ENCODE measurements around the gene CNTRL.
"Not testable (repeated sequence)": the region's sequence is repeated elsewhere in the genome, so short reads cannot be mapped to it uniquely, and the experiment has no call there.

Gene CNTRL, protein sequence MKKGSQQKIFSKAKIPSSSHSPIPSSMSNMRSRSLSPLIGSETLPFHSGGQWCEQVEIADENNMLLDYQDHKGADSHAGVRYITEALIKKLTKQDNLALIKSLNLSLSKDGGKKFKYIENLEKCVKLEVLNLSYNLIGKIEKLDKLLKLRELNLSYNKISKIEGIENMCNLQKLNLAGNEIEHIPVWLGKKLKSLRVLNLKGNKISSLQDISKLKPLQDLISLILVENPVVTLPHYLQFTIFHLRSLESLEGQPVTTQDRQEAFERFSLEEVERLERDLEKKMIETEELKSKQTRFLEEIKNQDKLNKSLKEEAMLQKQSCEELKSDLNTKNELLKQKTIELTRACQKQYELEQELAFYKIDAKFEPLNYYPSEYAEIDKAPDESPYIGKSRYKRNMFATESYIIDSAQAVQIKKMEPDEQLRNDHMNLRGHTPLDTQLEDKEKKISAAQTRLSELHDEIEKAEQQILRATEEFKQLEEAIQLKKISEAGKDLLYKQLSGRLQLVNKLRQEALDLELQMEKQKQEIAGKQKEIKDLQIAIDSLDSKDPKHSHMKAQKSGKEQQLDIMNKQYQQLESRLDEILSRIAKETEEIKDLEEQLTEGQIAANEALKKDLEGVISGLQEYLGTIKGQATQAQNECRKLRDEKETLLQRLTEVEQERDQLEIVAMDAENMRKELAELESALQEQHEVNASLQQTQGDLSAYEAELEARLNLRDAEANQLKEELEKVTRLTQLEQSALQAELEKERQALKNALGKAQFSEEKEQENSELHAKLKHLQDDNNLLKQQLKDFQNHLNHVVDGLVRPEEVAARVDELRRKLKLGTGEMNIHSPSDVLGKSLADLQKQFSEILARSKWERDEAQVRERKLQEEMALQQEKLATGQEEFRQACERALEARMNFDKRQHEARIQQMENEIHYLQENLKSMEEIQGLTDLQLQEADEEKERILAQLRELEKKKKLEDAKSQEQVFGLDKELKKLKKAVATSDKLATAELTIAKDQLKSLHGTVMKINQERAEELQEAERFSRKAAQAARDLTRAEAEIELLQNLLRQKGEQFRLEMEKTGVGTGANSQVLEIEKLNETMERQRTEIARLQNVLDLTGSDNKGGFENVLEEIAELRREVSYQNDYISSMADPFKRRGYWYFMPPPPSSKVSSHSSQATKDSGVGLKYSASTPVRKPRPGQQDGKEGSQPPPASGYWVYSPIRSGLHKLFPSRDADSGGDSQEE (N-terminal part only)

DNA sequence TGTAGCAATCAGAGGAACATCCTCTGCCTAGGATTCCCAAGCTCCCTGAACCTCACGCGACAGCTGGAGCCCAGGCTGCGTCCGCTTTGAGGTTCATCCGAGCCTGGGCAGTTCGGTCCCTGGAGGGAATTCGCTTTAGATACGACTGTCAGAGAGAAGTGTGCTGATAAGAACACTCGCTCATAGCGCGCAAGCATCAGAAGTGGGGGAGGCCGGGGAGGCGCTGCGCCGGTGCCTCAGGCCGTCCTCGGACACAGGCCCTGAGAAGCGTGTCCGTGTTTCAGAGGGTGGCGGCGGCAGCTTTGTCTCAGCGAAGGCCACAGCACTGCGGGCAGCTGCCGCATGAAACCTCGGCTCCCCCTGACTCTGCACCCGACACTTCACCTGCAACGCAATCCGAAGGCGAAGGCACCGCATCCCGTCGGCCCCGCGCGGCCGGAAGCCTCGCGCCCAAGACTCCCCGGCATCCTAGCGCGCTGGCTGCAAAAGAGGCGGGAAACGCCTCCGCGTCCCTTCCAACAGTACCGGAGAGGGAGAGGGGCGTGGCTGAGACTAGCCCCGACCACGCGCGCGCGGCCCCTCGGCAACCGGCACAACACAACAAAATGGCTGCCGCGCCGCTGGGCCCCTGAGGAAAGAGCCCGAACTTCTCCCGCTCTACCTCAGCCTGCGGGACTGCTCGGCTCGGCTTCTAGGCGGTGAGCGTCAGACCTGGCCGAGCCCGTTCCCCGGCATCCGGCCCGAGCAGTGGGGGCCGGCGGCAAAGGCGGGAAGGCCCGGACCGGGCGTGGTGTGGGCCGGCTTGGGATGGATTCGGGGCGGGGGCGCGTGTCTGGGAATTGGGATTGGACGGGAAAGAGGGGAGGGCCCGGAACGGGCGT is at the start of gene CNTRL:
Gene CNTRL, plus strand, starts transcription at position 586 of the 881 bp plus-strand sequence. CDS start 13,372 bp downstream, outside the sequence.
- no peak for DNase-seq (ENCODE audit: low read depth)

DNA sequence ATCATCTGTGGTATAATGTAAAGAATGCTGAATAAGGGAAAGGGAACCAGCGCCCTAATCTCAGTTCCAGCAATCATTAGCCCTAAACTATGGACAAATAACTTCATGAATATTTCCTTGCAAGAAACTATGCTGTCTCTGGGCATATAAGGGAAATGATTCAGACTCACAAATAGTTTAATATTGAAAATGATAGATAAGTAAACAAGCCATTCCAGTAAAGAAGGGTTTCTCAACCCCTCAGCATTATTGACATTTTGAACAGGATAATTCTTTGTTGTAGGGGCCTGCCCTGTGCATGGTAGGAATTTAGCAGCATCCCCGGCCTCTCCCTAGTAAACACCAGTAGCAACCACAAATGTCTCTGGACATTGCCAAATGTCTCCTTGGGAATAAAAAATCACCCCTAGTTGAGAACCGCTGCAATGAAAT is 48.5 kb upstream of the CNTRL start:
- DNase-seq (ENCODE audit: low read depth): no peak
- TF ChIP-seq, protein P1, sequence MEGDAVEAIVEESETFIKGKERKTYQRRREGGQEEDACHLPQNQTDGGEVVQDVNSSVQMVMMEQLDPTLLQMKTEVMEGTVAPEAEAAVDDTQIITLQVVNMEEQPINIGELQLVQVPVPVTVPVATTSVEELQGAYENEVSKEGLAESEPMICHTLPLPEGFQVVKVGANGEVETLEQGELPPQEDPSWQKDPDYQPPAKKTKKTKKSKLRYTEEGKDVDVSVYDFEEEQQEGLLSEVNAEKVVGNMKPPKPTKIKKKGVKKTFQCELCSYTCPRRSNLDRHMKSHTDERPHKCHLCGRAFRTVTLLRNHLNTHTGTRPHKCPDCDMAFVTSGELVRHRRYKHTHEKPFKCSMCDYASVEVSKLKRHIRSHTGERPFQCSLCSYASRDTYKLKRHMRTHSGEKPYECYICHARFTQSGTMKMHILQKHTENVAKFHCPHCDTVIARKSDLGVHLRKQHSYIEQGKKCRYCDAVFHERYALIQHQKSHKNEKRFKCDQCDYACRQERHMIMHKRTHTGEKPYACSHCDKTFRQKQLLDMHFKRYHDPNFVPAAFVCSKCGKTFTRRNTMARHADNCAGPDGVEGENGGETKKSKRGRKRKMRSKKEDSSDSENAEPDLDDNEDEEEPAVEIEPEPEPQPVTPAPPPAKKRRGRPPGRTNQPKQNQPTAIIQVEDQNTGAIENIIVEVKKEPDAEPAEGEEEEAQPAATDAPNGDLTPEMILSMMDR (IDR thresholded peaks at IDR 0.05; ENCODE audit: control insufficient read depth, extremely low read depth, insufficient read depth): no peak
- no peak overlapping the region for H3K4me3 ChIP-seq (ENCODE audit: low read depth, low read length)

More for the DNA sequence above, at the start of gene CNTRL:
- H3K4me3 ChIP-seq (ENCODE audit: low read depth, low read length): peak within 1 kb of the TSS; percentile 59
- TF ChIP-seq, protein P1 (IDR thresholded peaks at IDR 0.05; ENCODE audit: control insufficient read depth, extremely low read depth, insufficient read depth): no peak

DNA sequence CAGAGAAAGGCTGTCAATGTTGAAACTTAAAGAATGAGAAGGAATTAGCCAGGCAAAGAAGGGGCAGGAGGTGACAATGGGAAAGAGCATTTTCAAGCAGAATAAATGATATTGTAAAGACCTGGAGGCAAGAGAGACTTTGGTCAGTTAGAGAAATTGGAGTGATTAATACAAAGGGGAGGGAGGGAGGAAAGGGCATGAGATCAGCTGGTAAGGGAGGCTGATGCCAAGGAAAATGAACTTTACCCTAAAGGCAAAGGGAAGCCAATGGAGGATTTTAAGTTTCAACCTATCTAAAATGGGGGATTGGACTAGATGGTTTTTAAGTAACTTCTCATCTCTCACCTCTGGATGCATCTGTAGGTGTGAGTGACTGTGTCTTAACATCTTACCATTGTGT is 48.0 kb upstream of the CNTRL start:
- no peak overlapping the region for H3K4me3 ChIP-seq (ENCODE audit: low read depth, low read length)
- TF ChIP-seq, protein P1 (IDR thresholded peaks at IDR 0.05; ENCODE audit: control insufficient read depth, extremely low read depth, insufficient read depth): no peak
- DNase-seq (ENCODE audit: low read depth): no peak

DNA sequence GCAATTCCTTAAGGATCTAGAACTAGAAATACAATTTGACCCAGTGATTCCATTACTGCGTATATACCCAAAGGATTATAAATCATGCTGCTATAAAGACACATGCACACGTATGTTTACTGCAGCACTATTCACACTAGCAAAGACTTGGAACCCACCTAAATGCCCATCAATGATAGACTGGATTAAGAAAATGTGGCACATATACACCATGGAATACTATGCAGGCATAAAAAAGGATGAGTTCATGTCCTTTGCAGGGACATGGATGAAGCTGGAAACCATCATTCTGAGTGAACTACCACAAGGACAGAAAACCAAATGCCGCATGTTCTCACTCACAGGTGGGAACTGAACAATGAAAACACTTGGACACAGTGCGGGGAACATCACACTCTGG is 46.5 kb upstream of the CNTRL start:
- DNase-seq (ENCODE audit: low read depth); H3K4me3 ChIP-seq (ENCODE audit: low read depth, low read length): not testable (repeated sequence)

DNA sequence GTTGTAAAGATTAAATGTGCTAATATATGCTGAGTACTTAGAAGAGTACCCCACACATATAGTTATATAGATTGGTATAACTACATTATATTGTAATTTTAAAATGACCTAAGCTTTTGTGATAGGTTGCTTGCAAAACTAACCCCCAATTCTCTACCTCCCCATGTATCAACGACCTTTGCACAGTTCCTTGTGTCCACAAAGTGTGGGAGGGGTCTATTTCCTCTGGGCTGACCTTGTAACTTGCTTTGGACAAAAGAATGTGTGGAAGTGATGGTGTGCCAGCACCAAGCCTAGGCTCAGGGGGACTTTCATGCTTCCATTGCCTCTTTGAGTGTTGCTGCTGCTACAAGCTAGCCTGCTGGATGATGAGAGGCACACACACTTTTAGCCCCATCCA is 45.3 kb upstream of the CNTRL start:
- H3K4me3 ChIP-seq (ENCODE audit: low read depth, low read length): no peak overlapping the region
- DNase-seq (ENCODE audit: low read depth): no peak
- TF ChIP-seq, protein P1 (IDR thresholded peaks at IDR 0.05; ENCODE audit: control insufficient read depth, extremely low read depth, insufficient read depth): no peak

DNA sequence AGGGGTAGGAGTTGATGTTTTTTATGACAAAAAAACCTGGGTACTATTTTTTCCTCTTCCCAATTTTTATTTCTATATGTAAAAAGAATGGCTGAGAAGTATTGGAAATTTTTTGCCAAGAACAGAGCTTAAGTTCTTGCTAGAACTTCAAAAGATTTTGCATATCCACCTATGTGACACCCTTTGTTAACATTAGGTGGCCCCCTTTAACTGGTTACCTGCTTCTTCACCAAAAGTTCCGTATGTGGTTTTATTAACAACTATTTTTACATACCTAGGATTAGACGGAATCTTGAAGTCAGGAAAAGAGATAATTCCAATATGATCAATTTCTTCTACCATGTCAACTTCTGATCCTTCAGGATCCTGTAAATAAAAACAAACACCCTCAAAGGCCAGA is 40.2 kb upstream of the CNTRL start:
- H3K4me3 ChIP-seq (ENCODE audit: low read depth, low read length): no peak overlapping the region
- TF ChIP-seq, protein P1 (IDR thresholded peaks at IDR 0.05; ENCODE audit: control insufficient read depth, extremely low read depth, insufficient read depth): no peak

DNA sequence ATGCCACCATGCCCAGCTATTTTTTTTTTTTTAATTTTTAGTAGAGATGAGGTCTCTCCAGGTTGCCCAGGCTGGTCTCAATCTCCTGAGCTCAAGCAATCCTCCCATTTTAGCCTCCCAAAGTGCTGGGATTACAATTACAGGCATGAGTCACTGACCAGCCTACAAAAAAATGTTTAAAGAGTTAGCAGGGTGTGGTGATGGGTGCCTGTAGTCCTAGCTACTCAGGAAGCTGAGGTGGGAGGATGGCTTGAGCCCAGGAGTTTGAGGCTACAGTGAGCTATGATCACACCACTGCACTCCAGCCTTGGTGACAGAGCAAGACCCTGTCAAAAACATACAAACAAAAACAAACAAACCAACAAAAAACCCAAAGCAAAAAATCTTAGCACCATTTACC is 39.0 kb upstream of the CNTRL start:
- H3K4me3 ChIP-seq (ENCODE audit: low read depth, low read length); DNase-seq (ENCODE audit: low read depth): not testable (repeated sequence)

More for the DNA sequence above, 40.2 kb upstream of the CNTRL start:
- no peak for DNase-seq (ENCODE audit: low read depth)

Measured in LNCaP clone FGC (cell line).